HepG2 (cell line): ENCODE data around the gene B3GALT6. TPM values are rescaled to one million over a fixed set of nuclear protein-coding genes. Genes with fewer than 3 reads are reported as not detected.

Source experiments
- ATAC-seq: fragments of 200-7000 bp; cut with Tn5 transposase; 3 replicates; pipeline ENCODE4 v1.9.1; 2020; ENCODE audit warnings: mild to moderate bottlenecking, moderate library complexity
- BruUV-seq: library from RNA; stranded (reverse); fragments of 400-500 nt; replicated peaks from 2 replicates; lab custom pipeline; 2021; lab: Mats Ljungman, UMichigan
- CTCF ChIA-PET: fragments of 300-600 bp; formaldehyde crosslinking; extraction: SDS; loops from one replicate; lab custom pipeline; 2021; ENCODE audit warnings: low total read pairs, inconsistent platforms, low intra/inter-chr PET ratio; lab: Yijun Ruan, JAX
- POLR2A ChIA-PET: fragments of 350-600 bp; sonication (Branson Sonifier 250); formaldehyde crosslinking; loops from one replicate; lab custom pipeline; 2020; ENCODE audit warnings: antibody characterized with exemption, inconsistent platforms; lab: Yijun Ruan, JAX
- DNase-seq: peaks from one replicate; pipeline ENCODE4 v3.0.0-alpha.2; 2015; ENCODE audit warnings: low spot score
- FAIRE-seq: peaks from 3 replicates; lab custom pipeline; 2011; peaks lifted over from hg19 to GRCh38; lab: Jason Lieb, UNC
- H2AFZ ChIP-seq: one replicate; pipeline ENCODE4 v1.6.1; 2011; ENCODE audit warnings: low read length, inconsistent platforms
- H3K27ac ChIP-seq: fragments of 300-600 bp; 3 replicates; pipeline ENCODE4 v1.8.0; 2011; ENCODE audit warnings: mixed run types, mild to moderate bottlenecking, mixed read lengths, low read length, inconsistent platforms; ENCODE audit not compliant: insufficient read depth; ENCODE audit errors: extremely low read length
- H3K27me3 ChIP-seq, 2 experiments: fragments of 200-600 bp in 1 of 2; 2 replicates in 1 of 2; 3 replicates in 1 of 2; pipeline versions ENCODE4 v1.6.0 to v1.8.0; 2011; ENCODE audit warnings: low read length in 2 of 2, mild to moderate bottlenecking in 2 of 2, moderate library complexity in 2 of 2, inconsistent platforms in 1 of 2; ENCODE audit not compliant: insufficient read depth in 2 of 2, control insufficient read depth in 1 of 2
- H3K36me3 ChIP-seq, 2 experiments: fragments of 200-600 bp in 1 of 2; replicated peaks in 1 of 2; 2 replicates in 1 of 2; 3 replicates in 1 of 2; pipeline versions ENCODE4 v1.5.1 to v1.8.0; 2011; ENCODE audit warnings: low read length in 2 of 2, inconsistent platforms in 1 of 2; ENCODE audit not compliant: insufficient read depth in 2 of 2, control insufficient read depth in 1 of 2
- H3K4me1 ChIP-seq: 2 replicates; pipeline ENCODE4 v1.5.1; 2012; ENCODE audit warnings: low read length, inconsistent platforms; ENCODE audit not compliant: insufficient read depth
- H3K4me2 ChIP-seq: 2 replicates; pipeline ENCODE4 v1.6.0; 2011; ENCODE audit warnings: low read depth, low read length, inconsistent platforms
- H3K4me3 ChIP-seq, 3 experiments: fragments of 200-600 bp in 1 of 3; sonication (generic), shearing (Covaris generic) in 1 of 3; replicated peaks in 1 of 3; 2 replicates each; pipeline ENCODE4 v1.5.1; 2011 to 2016; ENCODE audit warnings: low read length in 3 of 3, inconsistent platforms in 2 of 3, low read depth in 2 of 3, mild to moderate bottlenecking in 2 of 3, control low read depth in 1 of 3, mixed read lengths in 1 of 3; ENCODE audit not compliant: insufficient read depth in 1 of 3
- H3K79me2 ChIP-seq: one replicate; pipeline ENCODE4 v1.6.1; 2011; ENCODE audit warnings: low read length, inconsistent platforms; ENCODE audit not compliant: insufficient read depth
- H3K9ac ChIP-seq: 2 replicates; pipeline ENCODE4 v1.6.0; 2011; ENCODE audit warnings: mild to moderate bottlenecking, low read depth, low read length, inconsistent platforms; ENCODE audit not compliant: insufficient read depth
- H3K9me3 ChIP-seq: 2 replicates; pipeline ENCODE4 v1.5.1; 2012; ENCODE audit warnings: mild to moderate bottlenecking, low read length
- H4K20me1 ChIP-seq: 2 replicates; pipeline ENCODE4 v1.6.0; 2011; ENCODE audit warnings: inconsistent platforms, mild to moderate bottlenecking, low read length, moderate library complexity; ENCODE audit not compliant: insufficient read depth
- GATAD2A ChIP-seq: IDR thresholded peaks from 2 replicates; pipeline ENCODE4 v1.6.1; 2016
- KLF11 ChIP-seq: IDR thresholded peaks from 2 replicates; pipeline ENCODE4 v1.6.1; 2016; ENCODE audit warnings: missing compliant biosample characterization
- MED1 ChIP-seq: sonication (generic); formaldehyde crosslinking; IDR thresholded peaks from 2 replicates; pipeline ENCODE4 v1.4.0; 2020; ENCODE audit warnings: missing genetic modification reagents
- NCOA1 ChIP-seq: sonication (generic); formaldehyde crosslinking; IDR thresholded peaks from 2 replicates; pipeline ENCODE4 v1.9.0; 2021; ENCODE audit warnings: missing genetic modification reagents
- NFYB ChIP-seq: sonication (generic); formaldehyde crosslinking; IDR thresholded peaks from 2 replicates; pipeline ENCODE4 v1.4.0; 2020; ENCODE audit warnings: missing genetic modification reagents
- POGZ ChIP-seq: sonication (generic); formaldehyde crosslinking; IDR thresholded peaks from 2 replicates; pipeline ENCODE4 v1.4.0; 2020; ENCODE audit warnings: mild to moderate bottlenecking, missing genetic modification reagents
- RARA ChIP-seq: IDR thresholded peaks from 2 replicates; pipeline ENCODE4 v1.6.1; 2016; ENCODE audit warnings: missing genetic modification reagents, missing compliant biosample characterization
- SP2 ChIP-seq: sonication (generic); formaldehyde crosslinking; IDR thresholded peaks from 2 replicates; pipeline ENCODE4 v1.5.1; 2020; ENCODE audit warnings: mild to moderate bottlenecking, missing genetic modification reagents
- ZNF530 ChIP-seq: sonication (generic); formaldehyde crosslinking; IDR thresholded peaks from 2 replicates; pipeline ENCODE4 v1.5.0; 2020; ENCODE audit warnings: low read depth, mild to moderate bottlenecking, missing genetic modification reagents
- ZNF776 ChIP-seq: sonication (generic); formaldehyde crosslinking; IDR thresholded peaks from 2 replicates; pipeline ENCODE4 v1.4.0; 2020; ENCODE audit warnings: mild to moderate bottlenecking, missing genetic modification reagents
- WGBS: methylation state at CpG from one replicate; pipeline ENCODE4 v1.1.6; 2017; ENCODE audit warnings: low lambda C conversion rate; 5-methylcytosine and 5-hydroxymethylcytosine counted together
- in situ Hi-C: cut with HindIII; loops from 2 replicates; pipeline ENCODE4 v1.10.0; 2017; ENCODE audit warnings: low pct_unique_long_range_greater_than_20kb; ENCODE audit not compliant: extremely low pct_ligation_motif_present
- intact Hi-C: fragments of 100-400 bp; cut with micrococcal nuclease; formaldehyde crosslinking; loops from one replicate; pipeline ENCODE4 v1.10.0; 2022; ENCODE audit not compliant: unreplicated experiment
- polyA plus RNA-seq, 8 experiments: library from polyadenylated mRNA; depleted of rRNA in 3 of 8; stranded (reverse) in 7 of 8; unstranded in 1 of 8; fragments of >200 nt; fragmentation: Illumina TruSeq in 4 of 8; extraction: Trizol in 4 of 8; gene quantifications; 2 replicates each; pipeline versions ENCODE4 v1.2.1 to v1.2.3, GENCODE V29; 2011 to 2016; ENCODE audit warnings: low read depth in 4 of 8, missing spikeins in 1 of 8, mixed read lengths in 1 of 8; ENCODE audit not compliant: insufficient read depth in 1 of 8
- total RNA-seq, 5 experiments: library from RNA; depleted of rRNA; stranded (reverse); fragments of >200 nt; fragmentation: Illumina TruSeq; extraction: Trizol; gene quantifications; 2 replicates each; pipeline ENCODE4 v1.2.3, GENCODE V29; 2016; ENCODE audit warnings: low read depth in 1 of 5
- TF ChIP-seq, protein P1 (sequence below): sonication (generic); formaldehyde crosslinking; IDR thresholded peaks from 2 replicates; pipeline ENCODE4 v1.5.0; 2020; ENCODE audit warnings: mild to moderate bottlenecking, missing genetic modification reagents
- TF ChIP-seq, protein P2 (sequence below): sonication (generic); formaldehyde crosslinking; IDR thresholded peaks from 2 replicates; pipeline ENCODE4 v1.5.0; 2020; ENCODE audit warnings: missing genetic modification reagents
- TF ChIP-seq, protein P3 (sequence below): sonication (generic); formaldehyde crosslinking; conservative IDR thresholded peaks from 2 replicates; pipeline ENCODE4 v1.4.0; 2020; ENCODE audit warnings: mild to moderate bottlenecking, missing genetic modification reagents, moderate library complexity
- TF ChIP-seq, protein P4 (sequence below): sonication (generic); formaldehyde crosslinking; IDR thresholded peaks from 2 replicates; pipeline ENCODE4 v1.8.0; 2022; ENCODE audit warnings: mild to moderate bottlenecking, missing genetic modification reagents, moderate library complexity

B3GALT6 gene
- total and polyA plus RNA-seq, 2 of the 13 experiments (the other 11 are each of a cell fraction or from before 2014, with no cell fraction given) = 3.9 to 14.2 TPM

DNA sequence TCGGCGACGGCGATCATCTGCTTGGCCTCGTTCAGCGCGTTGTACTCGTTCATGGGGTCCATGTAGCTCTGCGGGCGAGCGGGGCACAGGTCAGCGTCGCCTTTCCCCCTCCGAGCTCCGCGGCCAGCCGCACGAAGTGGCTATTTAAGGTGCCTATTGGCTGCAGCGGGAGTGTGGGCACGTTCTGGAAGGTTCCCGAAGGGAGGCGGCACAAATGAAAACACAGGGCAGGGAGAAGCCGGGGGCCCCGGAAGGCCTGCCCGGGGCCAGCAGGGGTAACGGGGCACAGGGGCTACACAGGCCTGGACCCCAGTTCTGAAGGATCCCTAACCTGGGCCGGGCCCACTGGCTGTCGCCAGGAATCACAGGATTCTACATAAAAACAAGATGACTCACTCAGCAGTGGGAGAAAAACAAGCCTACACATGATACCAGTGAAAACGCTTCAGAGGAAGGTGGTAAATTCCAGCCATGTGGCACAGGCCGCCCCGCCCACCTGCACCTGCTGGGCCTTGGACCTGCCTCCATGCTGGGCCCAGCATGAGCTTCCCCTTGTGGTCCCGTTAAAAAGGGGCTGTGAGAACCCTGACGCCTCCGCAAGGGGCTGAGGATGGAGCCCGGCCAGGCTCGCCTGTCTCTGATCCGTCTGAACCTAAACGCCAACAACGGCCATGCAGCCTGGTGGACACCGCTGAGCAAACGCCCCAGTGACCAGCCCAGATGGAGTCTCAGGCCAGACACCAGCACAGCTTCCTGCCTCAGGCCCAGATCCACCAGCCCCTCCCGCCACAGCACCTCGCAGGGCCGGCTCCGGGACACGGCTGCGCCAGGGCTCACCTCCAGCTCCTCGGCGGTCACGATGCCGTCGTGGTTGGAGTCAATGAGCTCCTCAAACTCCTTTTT lies 14.2 kb upstream of the B3GALT6 start:
- intact Hi-C loops = no loop called here
- Histone ChIP-seq H3K9ac (no peak overlapping the region), H3K79me2 (no peaks in the 10 kb centered on the region), H3K4me2 (no peak overlapping the region), H4K20me1 (no peaks in the 10 kb centered on the region), H3K4me1 (no peaks in the 10 kb centered on the region), H3K27me3 (0 out of 5 replicates have a peak, but pooled peaks cover 0 to 6% of the 10 kb centered on the region in 2 experiments)
- no peak for DNase-seq
- 97% methylated on average over 44 of the region's 52 CpGs for WGBS
- TF ChIP-seq NFYB = no peak
- TF ChIP-seq RARA (CRISPR knock-in tag) = no peak
- no peak for TF ChIP-seq POGZ (CRISPR knock-in tag)
- TF ChIP-seq, protein P1, sequence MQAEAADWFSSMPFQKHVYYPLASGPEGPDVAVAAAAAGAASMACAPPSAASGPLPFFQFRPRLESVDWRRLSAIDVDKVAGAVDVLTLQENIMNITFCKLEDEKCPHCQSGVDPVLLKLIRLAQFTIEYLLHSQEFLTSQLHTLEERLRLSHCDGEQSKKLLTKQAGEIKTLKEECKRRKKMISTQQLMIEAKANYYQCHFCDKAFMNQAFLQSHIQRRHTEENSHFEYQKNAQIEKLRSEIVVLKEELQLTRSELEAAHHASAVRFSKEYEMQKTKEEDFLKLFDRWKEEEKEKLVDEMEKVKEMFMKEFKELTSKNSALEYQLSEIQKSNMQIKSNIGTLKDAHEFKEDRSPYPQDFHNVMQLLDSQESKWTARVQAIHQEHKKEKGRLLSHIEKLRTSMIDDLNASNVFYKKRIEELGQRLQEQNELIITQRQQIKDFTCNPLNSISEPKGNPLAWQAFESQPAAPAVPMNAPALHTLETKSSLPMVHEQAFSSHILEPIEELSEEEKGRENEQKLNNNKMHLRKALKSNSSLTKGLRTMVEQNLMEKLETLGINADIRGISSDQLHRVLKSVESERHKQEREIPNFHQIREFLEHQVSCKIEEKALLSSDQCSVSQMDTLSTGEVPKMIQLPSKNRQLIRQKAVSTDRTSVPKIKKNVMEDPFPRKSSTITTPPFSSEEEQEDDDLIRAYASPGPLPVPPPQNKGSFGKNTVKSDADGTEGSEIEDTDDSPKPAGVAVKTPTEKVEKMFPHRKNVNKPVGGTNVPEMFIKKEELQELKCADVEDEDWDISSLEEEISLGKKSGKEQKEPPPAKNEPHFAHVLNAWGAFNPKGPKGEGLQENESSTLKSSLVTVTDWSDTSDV (CRISPR knock-in tag) = no peak
- TF ChIP-seq, protein P2, sequence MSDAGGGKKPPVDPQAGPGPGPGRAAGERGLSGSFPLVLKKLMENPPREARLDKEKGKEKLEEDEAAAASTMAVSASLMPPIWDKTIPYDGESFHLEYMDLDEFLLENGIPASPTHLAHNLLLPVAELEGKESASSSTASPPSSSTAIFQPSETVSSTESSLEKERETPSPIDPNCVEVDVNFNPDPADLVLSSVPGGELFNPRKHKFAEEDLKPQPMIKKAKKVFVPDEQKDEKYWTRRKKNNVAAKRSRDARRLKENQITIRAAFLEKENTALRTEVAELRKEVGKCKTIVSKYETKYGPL (CRISPR knock-in tag) = no peak
- TF ChIP-seq, protein P3, sequence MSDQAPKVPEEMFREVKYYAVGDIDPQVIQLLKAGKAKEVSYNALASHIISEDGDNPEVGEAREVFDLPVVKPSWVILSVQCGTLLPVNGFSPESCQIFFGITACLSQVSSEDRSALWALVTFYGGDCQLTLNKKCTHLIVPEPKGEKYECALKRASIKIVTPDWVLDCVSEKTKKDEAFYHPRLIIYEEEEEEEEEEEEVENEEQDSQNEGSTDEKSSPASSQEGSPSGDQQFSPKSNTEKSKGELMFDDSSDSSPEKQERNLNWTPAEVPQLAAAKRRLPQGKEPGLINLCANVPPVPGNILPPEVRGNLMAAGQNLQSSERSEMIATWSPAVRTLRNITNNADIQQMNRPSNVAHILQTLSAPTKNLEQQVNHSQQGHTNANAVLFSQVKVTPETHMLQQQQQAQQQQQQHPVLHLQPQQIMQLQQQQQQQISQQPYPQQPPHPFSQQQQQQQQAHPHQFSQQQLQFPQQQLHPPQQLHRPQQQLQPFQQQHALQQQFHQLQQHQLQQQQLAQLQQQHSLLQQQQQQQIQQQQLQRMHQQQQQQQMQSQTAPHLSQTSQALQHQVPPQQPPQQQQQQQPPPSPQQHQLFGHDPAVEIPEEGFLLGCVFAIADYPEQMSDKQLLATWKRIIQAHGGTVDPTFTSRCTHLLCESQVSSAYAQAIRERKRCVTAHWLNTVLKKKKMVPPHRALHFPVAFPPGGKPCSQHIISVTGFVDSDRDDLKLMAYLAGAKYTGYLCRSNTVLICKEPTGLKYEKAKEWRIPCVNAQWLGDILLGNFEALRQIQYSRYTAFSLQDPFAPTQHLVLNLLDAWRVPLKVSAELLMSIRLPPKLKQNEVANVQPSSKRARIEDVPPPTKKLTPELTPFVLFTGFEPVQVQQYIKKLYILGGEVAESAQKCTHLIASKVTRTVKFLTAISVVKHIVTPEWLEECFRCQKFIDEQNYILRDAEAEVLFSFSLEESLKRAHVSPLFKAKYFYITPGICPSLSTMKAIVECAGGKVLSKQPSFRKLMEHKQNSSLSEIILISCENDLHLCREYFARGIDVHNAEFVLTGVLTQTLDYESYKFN (CRISPR knock-in tag) = no peak
- no peak for TF ChIP-seq GATAD2A (CRISPR knock-in tag)
- TF ChIP-seq, protein P4, sequence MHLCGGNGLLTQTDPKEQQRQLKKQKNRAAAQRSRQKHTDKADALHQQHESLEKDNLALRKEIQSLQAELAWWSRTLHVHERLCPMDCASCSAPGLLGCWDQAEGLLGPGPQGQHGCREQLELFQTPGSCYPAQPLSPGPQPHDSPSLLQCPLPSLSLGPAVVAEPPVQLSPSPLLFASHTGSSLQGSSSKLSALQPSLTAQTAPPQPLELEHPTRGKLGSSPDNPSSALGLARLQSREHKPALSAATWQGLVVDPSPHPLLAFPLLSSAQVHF (CRISPR knock-in tag) = no peak
- TF ChIP-seq ZNF776 = no peak
- TF ChIP-seq MED1 (CRISPR knock-in tag) = no peak
- no peak for TF ChIP-seq SP2
- TF ChIP-seq ZNF530 = no peak
- TF ChIP-seq NCOA1 (CRISPR knock-in tag) = no peak
- no peak for TF ChIP-seq KLF11
- TF ChIP-seq, all 625 proteins: peak for 0
- in situ Hi-C loops = no loop called here
- ChIA-PET POLR2A (no interaction called here), CTCF (no interaction called here)
- no TSS peak for BruUV-seq
- Histone ChIP-seq H3K4me3 (no peak overlapping the region), H3K9me3 (no peaks in the 10 kb centered on the region), H3K27ac (no peak overlapping the region), H3K36me3 (peaks cover 21 to 45% of the 10 kb centered on the region in 2 experiments; a peak in 4 of 5 replicates), H2AFZ (no peak overlapping the region)
- no peak for FAIRE-seq
- no peak for ATAC-seq
